GM19035 (cell line): ENCODE data around the gene EIF3D.
"Not testable (repeated sequence)": the region's sequence is repeated elsewhere in the genome, so short reads cannot be mapped to it uniquely, and the experiment has no call there.

Experiments used
- ATAC-seq: cut with Tn5 transposase; IDR thresholded peaks from one replicate; pipeline ENCODE4 v1.9.1; 2021; ENCODE audit not compliant: unreplicated experiment

EIF3D gene

GRCh38 chr22:36550701-36551495 lies 21.9 kb upstream of the EIF3D start:
- no peak for ATAC-seq

GRCh38 chr22:36549033-36549432 lies 20.1 kb upstream of the EIF3D start:
- ATAC-seq, result no peak

GRCh38 chr22:36548606-36549005 lies 19.6 kb upstream of the EIF3D start:
- ATAC-seq, result no peak

- ATAC-seq, result no peak
Measured at GRCh38 chr22:36546932-36547331, 18.0 kb upstream of the EIF3D start.

- no peak for ATAC-seq
Measured at GRCh38 chr22:36546092-36546804, 17.3 kb upstream of the EIF3D start.

- ATAC-seq, result no peak
Measured at GRCh38 chr22:36544107-36544620, 15.2 kb upstream of the EIF3D start.

- no peak for ATAC-seq
Measured at GRCh38 chr22:36541831-36542411, 13.0 kb upstream of the EIF3D start.

- no peak for ATAC-seq
Measured at GRCh38 chr22:36540867-36541642, 12.1 kb upstream of the EIF3D start.

GRCh38 chr22:36538529-36538928 lies 9.6 kb upstream of the EIF3D start:
- ATAC-seq, result no peak

- no peak for ATAC-seq
Measured at GRCh38 chr22:36536717-36537116, 7.8 kb upstream of the EIF3D start.

GRCh38 chr22:36533320-36533719 lies 4.4 kb upstream of the EIF3D start:
- not testable (repeated sequence) for ATAC-seq

GRCh38 chr22:36532466-36532865 lies 3.5 kb upstream of the EIF3D start:
- no peak for ATAC-seq

- no peak for ATAC-seq
Measured at GRCh38 chr22:36528341-36528740, 625 bp downstream of the EIF3D start.

GRCh38 chr22:36522662-36523061 lies 6.3 kb downstream of the EIF3D start:
- no peak for ATAC-seq

- no peak for ATAC-seq
Measured at GRCh38 chr22:36520423-36520822, 8.5 kb downstream of the EIF3D start.

GRCh38 chr22:36519906-36520305 lies 9.1 kb downstream of the EIF3D start:
- not testable (repeated sequence) for ATAC-seq

GRCh38 chr22:36514766-36515165 lies 14.2 kb downstream of the EIF3D start:
- no peak for ATAC-seq

- ATAC-seq, result no peak
Measured at GRCh38 chr22:36512991-36513390, 16.0 kb downstream of the EIF3D start.

GRCh38 chr22:36512333-36512732 lies 16.6 kb downstream of the EIF3D start:
- ATAC-seq, result no peak

GRCh38 chr22:36510966-36511881 lies 17.7 kb downstream of the EIF3D start:
- ATAC-seq, result no peak
